HEK293T (cell line): ENCODE measurements around the gene ZNF789.

Experiments used
- CTCF ChIA-PET: fragments of 350-600 bp; formaldehyde crosslinking; extraction: SDS; loops from one replicate; lab custom pipeline; 2021; ENCODE audit warnings: antibody characterized with exemption, inconsistent platforms; lab: Yijun Ruan, JAX
- POLR2A ChIA-PET: fragments of 350-600 bp; formaldehyde crosslinking; extraction: SDS; loops from one replicate; lab custom pipeline; 2020; ENCODE audit warnings: antibody characterized with exemption, inconsistent platforms; lab: Yijun Ruan, JAX
- DNase-seq: peaks from one replicate; pipeline ENCODE4 v3.0.0; 2012; ENCODE audit warnings: mixed read lengths; ENCODE audit errors: extremely low spot score
- ARNT ChIP-seq: fragments of 450-650 bp; IDR thresholded peaks from 2 replicates; pipeline ENCODE4 v1.6.1; 2017; ENCODE audit warnings: mild to moderate bottlenecking
- BHLHE40 ChIP-seq: fragments of 450-650 bp; IDR thresholded peaks from 2 replicates; pipeline ENCODE4 v1.6.1; 2016; ENCODE audit warnings: mild to moderate bottlenecking, moderate library complexity, borderline replicate concordance
- CTBP1 ChIP-seq: fragments of 450-650 bp; IDR thresholded peaks from 2 replicates; pipeline ENCODE4 v1.6.1; 2016; ENCODE audit warnings: borderline replicate concordance
- ELF4 ChIP-seq: fragments of 450-650 bp; IDR thresholded peaks from 2 replicates; pipeline ENCODE4 v1.6.1; 2017; ENCODE audit warnings: antibody characterized with exemption
- FOXA1 ChIP-seq: fragments of 450-650 bp; IDR thresholded peaks from 2 replicates; pipeline ENCODE4 v1.6.1; 2016; ENCODE audit warnings: mild to moderate bottlenecking
- FOXK2 ChIP-seq: fragments of 450-650 bp; IDR thresholded peaks from 2 replicates; pipeline ENCODE4 v1.6.1; 2016; ENCODE audit warnings: mild to moderate bottlenecking
- FOXM1 ChIP-seq: fragments of 450-650 bp; IDR thresholded peaks from 2 replicates; pipeline ENCODE4 v1.6.1; 2017; ENCODE audit warnings: mild to moderate bottlenecking, borderline replicate concordance
- HDGF ChIP-seq: fragments of 450-650 bp; IDR thresholded peaks from 2 replicates; pipeline ENCODE4 v1.6.1; 2017; ENCODE audit warnings: antibody characterized with exemption, borderline replicate concordance
- L3MBTL2 ChIP-seq: fragments of 450-650 bp; conservative IDR thresholded peaks from 2 replicates; pipeline ENCODE4 v1.6.1; 2016; ENCODE audit warnings: mild to moderate bottlenecking
- LEF1 ChIP-seq: fragments of 450-650 bp; IDR thresholded peaks from 2 replicates; pipeline ENCODE4 v1.6.1; 2017; ENCODE audit warnings: mild to moderate bottlenecking, borderline replicate concordance
- NFRKB ChIP-seq: fragments of 450-650 bp; IDR thresholded peaks from 2 replicates; pipeline ENCODE4 v1.6.1; 2016; ENCODE audit warnings: mild to moderate bottlenecking, moderate library complexity
- PKNOX1 ChIP-seq: fragments of 450-650 bp; IDR thresholded peaks from 2 replicates; pipeline ENCODE4 v1.6.1; 2016
- SP1 ChIP-seq: fragments of 450-650 bp; IDR thresholded peaks from 2 replicates; pipeline ENCODE4 v1.6.1; 2017
- SUZ12 ChIP-seq: fragments of 450-650 bp; IDR thresholded peaks from 2 replicates; pipeline ENCODE4 v1.6.1; 2016; ENCODE audit warnings: mild to moderate bottlenecking
- TARDBP ChIP-seq: fragments of 450-650 bp; IDR thresholded peaks from 2 replicates; pipeline ENCODE4 v1.6.1; 2016
- ZNF384 ChIP-seq: fragments of 450-650 bp; IDR thresholded peaks from 2 replicates; pipeline ENCODE4 v1.6.1; 2016

Gene ZNF789

GRCh38 chr7:99448855-99449254 lies 23.8 kb upstream of the ZNF789 start:
- no peak for DNase-seq
- POLR2A ChIA-PET: interaction anchor here (0.9 to 1.3 kb wide), 3 partner anchors 10 to 110 kb away, joined by 3 to 6 read pairs (median 4); partner anchors contain the start of genes ATP5MF, CPSF4, PTCD1 and ZNF655
- CTCF ChIA-PET: interaction anchor here (0.6 kb wide), 1 partner anchor 16 kb away, joined by 3 read pairs; no protein-coding TSS in a partner anchor
- TF ChIP-seq SUZ12 (no peak), FOXM1 (no peak)

- TF ChIP-seq SP1 (no peak), ELF4 (no peak), ARNT (no peak)
- DNase-seq: no peak
- ChIA-PET CTCF (interaction anchor here (0.6 kb wide), 1 partner anchor 15 kb away, joined by 3 read pairs; no protein-coding TSS in a partner anchor), POLR2A (interaction anchor here (0.9 to 1.3 kb wide), 3 partner anchors 11 to 109 kb away, joined by 3 to 6 read pairs (median 4); partner anchors contain the start of genes ATP5MF, CPSF4, PTCD1 and ZNF655)
These were observed 23.4 kb upstream of the ZNF789 start for GRCh38 chr7:99449326-99449725.

- ChIA-PET POLR2A (no interaction called here), CTCF (no interaction called here)
- no peak for TF ChIP-seq PKNOX1
- TF ChIP-seq FOXA1: no peak
- TF ChIP-seq FOXK2: no peak
- TF ChIP-seq NFRKB: no peak
- no peak for TF ChIP-seq FOXM1
- no peak for TF ChIP-seq HDGF
- TF ChIP-seq ELF4: no peak
- TF ChIP-seq SP1: no peak
- no peak for TF ChIP-seq ZNF384
- TF ChIP-seq L3MBTL2: no peak
- TF ChIP-seq TARDBP: no peak
- no peak for TF ChIP-seq ARNT
- no peak for TF ChIP-seq SUZ12
- TF ChIP-seq LEF1: no peak
- no peak for TF ChIP-seq CTBP1
- no peak for TF ChIP-seq BHLHE40
- no peak for DNase-seq
These were observed 20.8 kb upstream of the ZNF789 start for GRCh38 chr7:99451936-99452335.

- ChIA-PET CTCF (no interaction called here), POLR2A (no interaction called here)
- DNase-seq: no peak
- TF ChIP-seq FOXM1: no peak
- TF ChIP-seq PKNOX1: no peak
- TF ChIP-seq LEF1: no peak
- TF ChIP-seq FOXK2: no peak
- no peak for TF ChIP-seq ZNF384
- TF ChIP-seq L3MBTL2: no peak
- TF ChIP-seq CTBP1: no peak
- no peak for TF ChIP-seq SP1
- no peak for TF ChIP-seq BHLHE40
- TF ChIP-seq NFRKB: no peak
- TF ChIP-seq HDGF: no peak
These were observed 20.1 kb upstream of the ZNF789 start for GRCh38 chr7:99452541-99452940.

- POLR2A ChIA-PET: no interaction called here
- CTCF ChIA-PET: no interaction called here
- no peak for DNase-seq
- TF ChIP-seq CTBP1 (no peak), LEF1 (no peak), SP1 (no peak), ELF4 (no peak), L3MBTL2 (no peak), FOXM1 (no peak), FOXK2 (no peak), TARDBP (no peak), PKNOX1 (no peak), FOXA1 (no peak), SUZ12 (no peak), ZNF384 (no peak), BHLHE40 (no peak), ARNT (no peak), HDGF (no peak), NFRKB (no peak)
These were observed 19.6 kb upstream of the ZNF789 start for GRCh38 chr7:99453105-99453504.

- DNase-seq: no peak
- ChIA-PET CTCF (no interaction called here), POLR2A (interaction anchor here (0.8 to 2.2 kb wide), 5 partner anchors 9 to 102 kb away, joined by 3 to 10 read pairs (median 4); partner anchors contain the start of genes ATP5MF, BUD31, CPSF4 and PDAP1)
- no peak for TF ChIP-seq FOXK2
- TF ChIP-seq ARNT: no peak
- no peak for TF ChIP-seq TARDBP
- no peak for TF ChIP-seq NFRKB
- TF ChIP-seq HDGF: no peak
- TF ChIP-seq PKNOX1: no peak
- TF ChIP-seq FOXA1: no peak
- TF ChIP-seq ELF4: no peak
- no peak for TF ChIP-seq SUZ12
- no peak for TF ChIP-seq ZNF384
- no peak for TF ChIP-seq SP1
These were observed 16.8 kb upstream of the ZNF789 start for GRCh38 chr7:99455874-99456273.
